NCI-H1417 treated with DMSO at 0.1 percent for 48 hours (cell line): ENCODE results near the gene ZSCAN31.
A peak's percentile ranks its signal among the peaks of the same experiment; 100 is the strongest.
"Not testable (repeated sequence)": the region's sequence is repeated elsewhere in the genome, so short reads cannot be mapped to it uniquely, and the experiment has no call there.

Experiments
- DNase-seq: peaks from one replicate; lab custom pipeline; 2025; lab: John Stamatoyannopoulos, UW

ZSCAN31 gene

GRCh38 chr6:28317866-28318265 is 18.1 kb downstream of the ZSCAN31 start:
- not testable (repeated sequence) for DNase-seq

DNA sequence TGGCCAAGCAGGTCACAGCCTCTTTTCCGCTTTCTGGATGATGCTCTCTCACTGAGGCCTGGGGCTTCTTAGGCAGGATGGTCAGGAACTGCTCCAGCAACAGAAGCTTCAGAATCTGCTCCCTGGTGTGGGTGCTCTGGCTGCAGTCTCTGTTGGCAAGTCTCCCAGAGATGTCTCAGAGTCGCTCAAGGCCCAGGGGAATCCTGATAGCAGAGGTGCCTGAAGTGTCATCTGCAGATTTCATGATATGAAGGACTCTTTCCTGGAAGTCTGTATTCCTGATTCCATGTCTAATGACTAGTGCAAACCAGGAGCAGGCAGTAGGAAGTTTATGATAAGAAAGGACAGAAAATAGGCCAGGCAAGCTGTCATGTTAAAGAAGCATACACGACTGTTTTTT is 20.3 kb downstream of the ZSCAN31 start:
- no peak for DNase-seq

- DNase-seq = no peak
Measured at GRCh38 chr6:28312939-28313338, 23.0 kb downstream of the ZSCAN31 start.

- no peak for DNase-seq
Measured at GRCh38 chr6:28311139-28311823, 24.7 kb downstream of the ZSCAN31 start.

- not testable (repeated sequence) for DNase-seq
Measured at GRCh38 chr6:28306363-28306762, 29.6 kb downstream of the ZSCAN31 start.

DNA sequence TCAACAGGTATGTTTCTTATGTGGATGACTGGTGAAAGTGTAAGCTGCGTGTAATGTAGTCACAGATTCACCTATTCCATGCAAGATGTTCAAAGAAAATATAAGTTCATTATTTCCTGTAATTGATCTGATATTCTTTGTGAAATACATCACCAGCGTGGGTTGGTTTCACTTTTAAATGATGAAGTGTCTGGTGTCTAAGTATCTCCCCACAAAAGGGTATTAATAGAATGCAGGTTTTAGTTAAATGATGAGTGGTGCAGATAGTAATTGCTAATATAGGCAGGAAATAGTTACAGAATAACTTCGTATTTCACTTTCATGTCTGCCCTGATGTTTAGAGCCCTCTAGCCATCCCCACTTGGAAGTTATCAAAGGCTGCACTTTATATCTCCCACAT is 32.4 kb downstream of the ZSCAN31 start:
- no peak for DNase-seq

GRCh38 chr6:28296520-28297060 is 39.4 kb downstream of the ZSCAN31 start:
- no peak for DNase-seq

- no peak for DNase-seq
Measured at GRCh38 chr6:28295326-28295725, 40.6 kb downstream of the ZSCAN31 start.

GRCh38 chr6:28291573-28291972 is 44.4 kb downstream of the ZSCAN31 start:
- no peak for DNase-seq

DNA sequence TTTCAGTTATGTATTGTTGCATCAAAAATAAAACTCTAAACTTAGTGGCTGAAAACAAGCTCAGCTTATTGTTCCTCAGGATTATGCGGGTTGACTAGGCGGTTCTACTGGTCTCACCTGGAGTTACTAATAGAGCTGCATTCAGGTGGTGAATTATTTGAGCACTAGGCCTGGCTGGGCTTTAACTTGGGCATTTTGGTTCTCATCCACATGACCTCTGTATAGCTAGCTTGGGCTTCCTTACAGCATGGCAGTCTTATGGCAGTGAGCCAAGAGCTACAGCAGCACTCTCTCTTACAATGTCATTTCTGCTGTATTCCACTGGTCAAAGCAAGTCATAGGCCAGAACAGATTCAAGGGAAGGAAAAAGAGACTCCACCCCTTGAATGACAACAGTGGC is 53.0 kb downstream of the ZSCAN31 start:
- DNase-seq = no peak

GRCh38 chr6:28281288-28282064 is 54.5 kb downstream of the ZSCAN31 start, which contains the start of gene PGBD1:
Gene PGBD1, plus strand, starts transcription at chr6:28281572. Its CDS starts 2,242 bp downstream, at chr6:28283814.
- peak; percentile 25 for DNase-seq

GRCh38 chr6:28280595-28281287 is 55.2 kb downstream of the ZSCAN31 start:
- DNase-seq = no peak

DNA sequence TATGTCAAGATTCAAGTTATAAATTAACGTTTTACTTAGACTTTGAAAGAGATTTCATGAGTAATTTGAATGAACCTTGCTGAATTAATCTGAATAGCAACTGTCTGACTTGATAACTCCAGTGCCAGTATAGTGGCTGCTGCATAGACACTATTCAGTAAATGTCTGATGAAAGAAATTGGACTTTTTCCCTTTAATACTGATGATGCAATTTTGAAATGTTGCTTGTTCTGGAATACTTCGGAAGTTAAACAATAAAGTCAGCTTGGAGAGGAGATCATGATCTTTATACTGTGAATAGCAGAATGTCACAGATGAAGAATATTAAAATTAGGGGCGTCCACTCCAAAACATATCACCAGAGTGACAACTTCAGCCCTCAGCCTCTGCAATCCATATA is 58.2 kb downstream of the ZSCAN31 start:
- DNase-seq = no peak

DNA sequence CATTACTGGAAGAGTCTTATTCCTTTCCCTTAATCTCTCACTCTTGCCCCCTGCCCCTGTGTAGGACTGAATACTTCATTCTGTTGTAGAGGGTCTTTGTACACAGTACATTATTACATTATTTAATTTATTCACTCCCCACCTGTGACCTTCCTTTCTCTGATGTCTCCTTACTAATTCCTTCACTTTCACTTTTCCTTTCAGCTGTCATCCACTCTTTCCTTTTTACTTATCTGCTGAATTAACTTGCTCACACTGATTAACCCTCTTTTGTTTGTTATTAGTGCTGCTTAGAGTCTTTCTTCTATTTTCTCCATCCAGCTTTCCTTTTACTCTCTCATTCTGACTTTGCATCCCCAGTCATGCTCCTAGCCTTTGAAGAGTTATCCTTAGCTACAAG is 61.1 kb downstream of the ZSCAN31 start:
- no peak for DNase-seq
